GM10266 (cell line): ENCODE results near the gene RAB4B.
A peak's percentile ranks its signal among the peaks of the same experiment; 100 is the strongest.

Experiments
- DNase-seq: peaks from one replicate; pipeline ENCODE4 v3.0.0; 2012; ENCODE audit errors: extremely low spot score
- CTCF ChIP-seq: IDR thresholded peaks from 2 replicates; pipeline ENCODE4 v1.5.1; 2012; ENCODE audit warnings: mild to moderate bottlenecking, low read depth; ENCODE audit not compliant: control insufficient read depth, insufficient read depth; ENCODE audit errors: missing control alignments

The RAB4B gene

GRCh38 chr19:40785526-40785925 lies 7.5 kb downstream of the RAB4B start:
- TF ChIP-seq CTCF: no peak
- DNase-seq: no peak

GRCh38 chr19:40786060-40787037 lies 8.3 kb downstream of the RAB4B start:
- TF ChIP-seq CTCF: no peak
- no peak for DNase-seq

DNA sequence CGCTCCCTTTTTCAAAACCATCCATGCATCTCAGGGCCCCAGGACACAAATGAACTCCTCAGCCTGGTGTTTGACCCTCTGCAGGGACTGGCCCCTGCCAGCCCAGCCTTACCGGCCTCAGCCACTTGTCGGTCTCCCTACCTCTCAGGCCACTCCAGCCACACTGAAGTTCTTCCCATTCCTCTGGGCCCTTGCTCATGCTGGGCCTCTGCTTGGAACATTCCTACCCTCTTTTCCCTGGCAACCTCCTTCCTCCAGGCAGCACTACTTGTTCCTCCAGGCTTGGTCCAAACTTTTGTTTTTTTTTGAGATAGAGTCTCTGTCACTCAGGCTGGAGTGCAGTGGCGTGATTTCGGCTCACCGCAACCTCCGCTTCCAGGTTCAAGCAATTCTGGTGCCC lies 13.3 kb downstream of the RAB4B start:
- no peak for TF ChIP-seq CTCF
- no peak for DNase-seq

DNA sequence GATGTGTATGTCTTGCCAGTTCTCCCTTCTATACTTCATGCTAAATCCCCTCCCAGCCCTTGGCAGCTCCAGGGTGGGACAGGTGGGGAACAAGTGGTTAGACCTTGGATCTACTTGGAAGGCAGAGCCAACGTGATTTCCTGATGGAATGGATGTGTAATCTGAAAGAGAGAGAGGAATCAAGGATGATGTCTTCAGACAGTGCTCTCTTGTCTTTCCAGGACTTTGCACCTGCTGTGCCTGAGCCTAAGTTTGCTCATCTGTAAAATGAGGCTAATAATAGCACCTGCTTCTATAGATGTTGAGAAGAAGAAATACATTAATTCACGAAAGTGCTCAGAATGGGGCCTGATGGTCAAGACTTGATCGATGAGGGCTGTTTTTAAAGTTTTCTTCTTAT lies 13.9 kb downstream of the RAB4B start:
- TF ChIP-seq CTCF: no peak
- no peak for DNase-seq

DNA sequence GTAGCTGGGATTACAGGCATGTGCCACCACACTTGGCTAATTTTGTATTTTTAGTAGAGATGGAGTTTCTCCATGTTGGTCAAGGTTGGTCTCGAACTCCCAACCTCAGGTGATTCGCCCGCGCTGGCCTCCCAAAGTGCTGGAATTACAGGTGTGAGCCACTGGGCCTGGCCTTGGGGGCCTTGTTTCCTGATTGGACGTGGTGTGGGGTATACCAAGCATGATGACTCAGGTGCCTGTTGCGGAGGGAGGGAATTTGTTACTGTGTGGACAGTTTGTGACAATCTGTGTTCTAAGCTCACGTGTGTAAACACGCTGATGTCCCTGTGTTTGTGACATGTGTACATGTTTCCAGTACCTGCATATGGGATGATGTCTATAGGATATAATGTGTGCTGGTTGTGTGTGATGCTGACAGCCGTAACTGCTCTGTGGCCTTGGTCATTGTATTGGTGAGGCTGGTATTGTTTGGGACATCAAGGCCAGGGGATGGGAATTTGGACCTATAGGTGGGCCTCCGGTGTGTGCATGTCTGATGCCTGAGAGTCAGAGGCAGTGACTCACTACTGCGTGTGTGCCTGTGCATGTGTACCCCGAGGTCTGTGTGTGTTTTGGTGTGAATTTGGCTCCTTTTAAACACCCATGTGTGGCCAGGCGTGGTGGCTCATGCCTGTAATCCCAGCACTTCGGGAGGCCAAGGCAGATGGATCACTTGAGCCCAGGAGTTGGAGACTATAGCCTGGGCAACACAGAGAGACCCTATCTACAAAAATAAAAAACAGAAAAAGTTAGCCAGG lies 19.3 kb downstream of the RAB4B start:
- DNase-seq: no peak
- TF ChIP-seq CTCF: no peak

DNA sequence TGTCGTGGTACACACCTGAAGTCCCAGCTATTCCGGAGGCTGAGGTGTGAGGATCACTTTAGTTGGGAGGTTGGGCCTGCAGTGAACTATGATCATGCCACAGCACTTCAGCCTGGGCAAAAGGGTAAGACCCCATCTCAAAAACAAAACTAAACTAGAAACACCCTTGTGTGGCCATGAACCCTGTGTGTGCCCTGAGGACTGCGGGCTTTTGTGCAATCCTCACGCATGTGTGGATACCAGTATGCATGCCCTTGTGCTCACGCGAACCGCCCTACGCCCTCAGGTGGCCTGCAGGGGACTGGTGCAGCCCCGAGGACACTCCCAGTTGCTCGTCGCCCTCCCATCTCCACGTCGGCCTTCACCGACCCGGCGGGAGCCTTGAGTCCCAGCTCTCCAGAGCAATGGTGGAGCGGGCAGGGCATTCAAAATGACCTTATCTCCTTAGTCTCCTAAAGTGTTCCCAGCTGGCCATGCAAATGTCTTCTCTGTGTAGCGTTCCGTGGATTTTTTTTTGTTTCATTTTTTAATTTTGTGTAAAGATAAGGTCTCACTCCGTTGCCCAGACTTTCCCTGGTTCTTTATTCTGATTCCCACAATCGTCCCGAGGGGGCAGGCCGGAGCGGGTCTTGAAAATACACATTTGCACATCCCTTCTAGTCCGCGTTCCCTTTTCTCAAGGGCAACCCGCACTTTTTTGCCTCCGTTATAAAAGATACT lies 20.1 kb downstream of the RAB4B start:
- peak; percentile 76 for DNase-seq
- peak; percentile 52 for TF ChIP-seq CTCF
